HG02571 (cell line): ENCODE measurements around the gene ACACA.

ENCODE experiments used
- ATAC-seq: cut with Tn5 transposase; IDR thresholded peaks from one replicate; pipeline ENCODE4 v1.9.1; 2021; ENCODE audit warnings: mild to moderate bottlenecking, moderate library complexity; ENCODE audit not compliant: unreplicated experiment

ACACA gene

DNA sequence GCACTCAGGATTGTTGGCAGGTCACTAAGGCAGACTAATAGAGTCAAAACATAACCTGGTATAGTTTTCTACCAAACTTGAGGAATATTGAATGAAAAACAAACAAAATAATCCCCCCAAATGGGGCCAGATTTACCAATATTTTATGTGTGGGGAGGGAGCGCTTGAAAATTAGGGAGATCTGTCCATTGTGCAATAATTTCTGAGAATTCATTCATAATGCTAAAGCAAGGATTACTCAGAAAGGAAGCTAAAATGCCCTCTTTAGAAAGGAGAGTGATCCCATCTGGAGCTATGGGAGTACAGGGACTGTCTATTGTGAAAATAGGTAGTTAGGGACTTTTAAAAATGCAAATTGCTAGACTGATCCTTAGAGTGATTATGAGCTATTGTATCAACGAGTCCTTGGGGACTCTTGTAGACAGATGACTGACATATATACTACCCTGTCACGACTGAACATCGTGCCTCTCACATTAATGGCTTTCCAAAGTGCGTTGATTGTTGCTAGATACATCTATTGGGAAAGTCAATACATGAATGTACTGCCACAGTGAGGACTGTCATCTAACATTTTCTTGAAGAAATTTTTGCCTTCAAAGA, 264.2 kb downstream of the ACACA start:
- no peak for ATAC-seq

DNA sequence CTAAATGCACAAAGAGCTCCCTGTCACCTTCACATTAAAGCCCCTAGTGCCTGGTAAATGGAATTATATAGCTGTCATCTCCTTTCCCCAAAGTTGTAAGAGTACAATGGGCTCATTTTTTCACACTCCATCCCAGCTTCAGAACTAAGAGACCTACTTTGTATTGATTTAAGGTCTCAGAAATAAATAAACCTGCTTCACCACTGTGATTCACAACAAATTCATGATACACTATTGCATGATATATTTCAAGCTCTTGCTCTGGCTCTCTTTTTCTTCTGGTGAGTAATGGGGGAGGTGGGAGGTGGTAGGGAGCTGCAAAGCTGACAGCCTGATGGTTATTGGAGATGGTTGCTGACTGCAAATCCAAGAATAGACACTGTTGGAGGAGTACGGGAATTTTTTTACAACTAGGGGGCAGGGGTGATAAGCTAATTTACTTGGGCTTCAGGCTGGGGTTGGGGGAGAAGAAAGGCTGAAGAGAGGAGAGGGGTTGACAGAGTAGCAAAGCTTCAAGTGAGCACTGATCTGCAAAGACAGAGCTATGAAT, 268.0 kb downstream of the ACACA start:
- ATAC-seq: no peak

DNA sequence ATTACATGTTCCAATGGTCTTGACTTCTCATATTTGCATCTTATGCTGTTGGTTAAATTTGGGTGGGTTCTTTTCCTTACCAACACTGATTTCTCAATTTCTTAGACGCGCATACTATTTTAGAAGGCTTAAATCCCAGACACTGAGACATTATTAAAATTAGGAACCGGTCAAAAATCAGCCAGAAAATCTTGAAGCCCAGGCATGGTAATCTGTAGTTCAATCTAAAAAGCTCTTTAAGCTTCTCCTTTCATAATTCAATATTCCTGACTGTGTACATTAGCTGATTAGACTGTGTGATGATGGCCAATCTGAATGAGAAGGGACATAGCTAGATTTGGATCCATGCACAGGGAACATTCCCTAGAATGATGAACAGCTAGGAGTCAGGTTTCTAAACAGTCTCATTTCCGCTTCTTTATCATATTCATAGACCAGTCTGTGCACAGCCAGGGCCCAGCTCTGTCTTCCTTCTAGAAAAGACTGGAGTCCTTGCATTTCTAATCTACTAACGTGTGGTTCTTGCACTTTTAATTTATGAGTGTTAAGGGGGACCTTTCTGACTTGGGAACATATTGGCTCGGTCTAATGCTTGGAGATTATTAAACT, 268.6 kb downstream of the ACACA start:
- ATAC-seq: no peak

- ATAC-seq: no peak
These were observed 269.5 kb downstream of the ACACA start for GRCh38 chr17:37137070-37137610.

- no peak for ATAC-seq
These were observed 271.1 kb downstream of the ACACA start for GRCh38 chr17:37135576-37135975.

GRCh38 chr17:37134050-37134449, 272.6 kb downstream of the ACACA start:
- no peak for ATAC-seq

DNA sequence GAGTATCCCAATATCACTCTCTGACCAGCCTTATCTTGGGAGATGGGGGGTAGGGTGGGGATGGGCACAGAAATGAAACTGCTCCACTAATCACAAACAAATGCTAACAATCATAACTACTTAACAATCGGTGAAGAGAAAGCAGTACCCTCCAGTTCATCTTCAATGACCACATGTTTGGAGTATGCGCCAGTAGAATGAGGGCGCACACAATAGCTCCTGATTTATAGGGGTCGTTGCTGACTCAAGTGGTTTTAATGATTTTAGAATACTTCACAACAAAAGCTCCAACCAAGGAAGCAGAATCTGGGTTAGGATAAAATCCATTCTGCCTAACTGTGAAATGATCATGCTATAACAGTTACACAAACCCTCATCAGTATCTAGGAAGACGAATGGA, 273.5 kb downstream of the ACACA start:
- no peak for ATAC-seq

- no peak for ATAC-seq
These were observed 274.7 kb downstream of the ACACA start for GRCh38 chr17:37131669-37132611.

- no peak for ATAC-seq
These were observed 275.6 kb downstream of the ACACA start for GRCh38 chr17:37130984-37131446.

- no peak for ATAC-seq
These were observed 281.8 kb downstream of the ACACA start for GRCh38 chr17:37124821-37125173.

- ATAC-seq: no peak
These were observed 282.5 kb downstream of the ACACA start for GRCh38 chr17:37123941-37124820.

DNA sequence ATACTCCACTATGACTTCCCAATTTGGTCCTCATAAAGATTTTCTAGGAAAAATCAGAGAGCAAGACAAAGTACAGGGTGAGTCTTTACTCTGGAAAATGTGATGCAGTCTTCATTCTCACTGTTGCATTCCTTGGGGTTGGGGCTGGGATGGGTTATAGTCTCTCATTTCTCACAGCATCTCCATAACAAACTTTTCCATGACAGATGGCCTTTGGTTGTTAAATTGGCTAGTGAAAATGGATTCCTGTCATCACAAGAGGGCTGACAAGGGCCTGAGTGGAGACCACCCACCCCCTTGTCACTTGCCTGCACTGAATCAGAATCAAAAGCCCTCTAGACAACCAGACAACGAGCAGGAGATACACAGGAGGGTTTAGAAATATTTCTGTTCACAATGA, 283.2 kb downstream of the ACACA start:
- ATAC-seq: no peak

GRCh38 chr17:37121616-37122015, 285.0 kb downstream of the ACACA start:
- ATAC-seq: no peak

GRCh38 chr17:37118366-37119137, 288.1 kb downstream of the ACACA start:
- ATAC-seq: no peak

DNA sequence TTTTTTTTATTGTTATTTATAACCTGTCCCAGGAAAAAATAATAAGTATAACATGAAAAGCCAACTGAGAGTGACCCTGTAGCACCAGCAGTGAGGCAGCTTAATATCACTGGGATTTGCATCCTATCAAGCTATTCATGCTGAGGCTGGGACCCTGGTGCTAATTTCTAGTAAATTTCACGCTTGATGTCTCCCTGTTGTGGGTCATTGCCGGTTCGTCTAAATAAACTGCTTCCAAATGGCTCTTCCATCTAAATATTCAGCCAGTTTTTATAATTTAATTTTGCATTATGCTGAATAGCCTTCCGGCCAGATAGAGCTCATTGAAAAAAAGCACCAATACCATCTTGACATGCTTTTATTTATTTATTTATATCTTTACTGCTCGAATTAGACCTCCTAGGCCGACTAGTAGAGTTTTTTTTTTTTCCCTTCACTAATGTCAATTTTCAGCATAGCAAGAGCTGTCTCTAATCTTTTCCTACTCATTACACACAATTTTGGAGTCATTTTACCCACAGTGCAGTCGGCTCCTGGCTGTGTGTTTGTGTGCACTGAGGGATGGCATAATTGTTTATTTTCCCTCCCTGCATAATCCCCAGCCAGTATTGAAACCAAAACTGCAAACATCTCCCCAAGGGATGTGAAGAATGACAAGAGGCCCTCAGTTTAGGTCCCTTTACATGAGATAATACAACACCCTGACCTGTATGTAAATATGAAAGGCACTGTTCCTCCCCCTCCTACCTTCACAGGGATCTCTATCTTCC, 289.1 kb downstream of the ACACA start:
- no peak for ATAC-seq

DNA sequence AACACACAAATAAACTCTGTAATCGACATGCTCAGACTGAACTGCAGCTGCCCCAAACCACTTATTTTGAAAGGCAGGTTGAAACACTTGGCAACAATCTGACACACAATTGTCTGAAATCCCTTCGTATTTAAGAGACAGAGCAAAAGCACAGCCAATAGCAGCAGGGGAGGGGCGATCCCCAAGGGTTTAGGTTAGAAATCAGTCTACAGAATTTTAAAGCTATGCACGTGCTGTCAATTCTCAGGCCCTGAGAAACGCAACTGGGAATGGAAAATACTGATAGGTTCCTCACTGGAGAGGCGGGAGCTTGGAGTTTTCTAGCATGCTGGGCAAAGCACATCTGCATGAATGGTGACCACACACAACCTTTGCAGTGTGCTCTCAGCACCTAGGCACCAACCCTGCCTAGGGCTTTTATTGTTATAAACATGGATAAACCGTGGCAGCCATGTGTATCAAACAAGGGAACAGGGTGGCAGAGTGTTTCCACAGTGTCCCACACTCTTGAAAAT, 289.9 kb downstream of the ACACA start:
- ATAC-seq: no peak

- ATAC-seq: no peak
These were observed 295.3 kb downstream of the ACACA start for GRCh38 chr17:37111329-37111728.

GRCh38 chr17:37110746-37111145, 295.9 kb downstream of the ACACA start:
- ATAC-seq: no peak
